ENCODE results near the gene TPM2. TPM values are rescaled to one million over a fixed set of nuclear protein-coding genes. Genes with fewer than 3 reads are reported as not detected.

The TPM2 gene
- 119 and 221 TPM in 2 replicates for total RNA-seq

GRCh38 chr9:35689542-35690293, at the start of gene TPM2:
Gene TPM2, minus strand, starts transcription at chr9:35689925. Its CDS starts 108 bp downstream, at chr9:35689817.
- no peak for DNase-seq (ENCODE audit: low read depth, low spot score)

- no peak for DNase-seq (ENCODE audit: low read depth, low spot score)
These were observed 49.2 kb upstream of the TPM2 start for GRCh38 chr9:35738924-35739323.

GRCh38 chr9:35738186-35738585, 48.5 kb upstream of the TPM2 start:
- DNase-seq (ENCODE audit: low read depth, low spot score) = no peak

- DNase-seq (ENCODE audit: low read depth, low spot score) = no peak
These were observed 47.4 kb upstream of the TPM2 start for GRCh38 chr9:35737143-35737542.

GRCh38 chr9:35736201-35736633, 46.5 kb upstream of the TPM2 start:
- no peak for DNase-seq (ENCODE audit: low read depth, low spot score)

GRCh38 chr9:35734096-35734495, 44.4 kb upstream of the TPM2 start:
- DNase-seq (ENCODE audit: low read depth, low spot score) = no peak

DNA sequence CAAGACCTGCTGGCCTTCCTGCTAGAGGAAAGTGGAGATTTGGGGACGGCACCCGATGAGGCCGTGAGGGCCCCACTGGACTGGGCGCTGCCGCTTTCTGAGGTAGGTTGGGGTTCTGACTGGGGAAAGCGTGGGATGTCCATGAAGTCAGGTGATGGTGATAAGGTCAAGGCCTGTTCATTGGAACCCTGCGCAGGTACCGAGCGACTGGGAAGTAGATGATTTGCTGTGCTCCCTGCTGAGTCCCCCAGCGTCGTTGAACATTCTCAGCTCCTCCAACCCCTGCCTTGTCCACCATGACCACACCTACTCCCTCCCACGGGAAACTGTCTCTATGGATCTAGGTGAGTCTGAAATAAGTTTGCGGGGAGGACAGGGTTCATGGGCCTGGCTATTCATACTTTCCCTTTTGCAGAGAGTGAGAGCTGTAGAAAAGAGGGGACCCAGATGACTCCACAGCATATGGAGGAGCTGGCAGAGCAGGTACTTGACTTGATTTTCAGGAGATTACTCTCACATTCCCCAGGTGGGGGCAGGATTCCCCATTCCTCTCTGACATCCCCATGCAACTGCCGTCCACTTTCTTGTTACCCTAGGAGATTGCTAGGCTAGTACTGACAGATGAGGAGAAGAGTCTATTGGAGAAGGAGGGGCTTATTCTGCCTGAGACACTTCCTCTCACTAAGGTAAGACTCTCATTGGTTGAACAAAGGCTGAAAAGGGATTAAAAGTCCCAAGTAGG, 43.2 kb upstream of the TPM2 start:
- DNase-seq (ENCODE audit: low read depth, low spot score) = no peak

- DNase-seq (ENCODE audit: low read depth, low spot score) = peak; percentile 98
These were observed 42.6 kb upstream of the TPM2 start, which contains the start of the genes CREB3 and TLN1 for GRCh38 chr9:35732185-35732799. Gene CREB3, plus strand, starts transcription at chr9:35732666. Its CDS starts 107 bp downstream, at chr9:35732773. Gene TLN1, minus strand, starts transcription at chr9:35732195. Its CDS starts 6,501 bp downstream, at chr9:35725694.

DNA sequence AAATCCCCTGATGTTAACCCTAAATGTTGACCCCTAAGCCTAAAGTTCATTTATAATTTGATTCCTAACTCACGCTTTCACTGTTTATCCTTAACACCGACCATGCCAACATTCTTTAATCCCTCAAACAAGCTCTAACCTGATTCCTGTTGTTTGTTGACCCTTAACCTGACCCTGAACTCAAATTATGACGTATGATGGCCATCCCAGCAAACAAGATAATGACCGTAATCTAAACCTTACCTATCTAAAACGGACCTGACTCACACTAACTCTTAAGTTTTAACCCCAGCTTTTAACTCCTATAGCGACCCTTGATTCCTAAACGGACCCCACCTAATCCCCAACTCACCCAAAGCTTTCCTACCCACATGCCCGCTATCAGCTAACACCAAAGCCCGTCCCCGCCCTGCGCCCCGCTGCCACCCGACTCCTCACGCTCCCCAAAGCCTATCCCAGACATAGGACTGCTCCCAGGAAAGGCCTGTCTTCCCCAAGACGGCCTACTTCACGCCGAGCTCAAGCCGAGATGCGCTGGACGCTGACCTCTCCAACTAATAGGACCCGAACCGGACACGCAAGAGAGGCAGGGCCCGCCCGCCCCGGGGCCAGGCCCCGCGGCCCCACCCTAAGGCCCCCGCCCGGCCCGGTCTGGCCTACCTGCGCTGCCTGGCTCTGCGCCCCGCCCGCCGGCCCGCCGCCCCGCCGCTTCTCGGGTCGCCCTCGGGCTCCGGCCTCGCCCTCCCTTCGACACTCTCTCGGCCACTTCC, 41.9 kb upstream of the TPM2 start:
- no peak for DNase-seq (ENCODE audit: low read depth, low spot score)

DNA sequence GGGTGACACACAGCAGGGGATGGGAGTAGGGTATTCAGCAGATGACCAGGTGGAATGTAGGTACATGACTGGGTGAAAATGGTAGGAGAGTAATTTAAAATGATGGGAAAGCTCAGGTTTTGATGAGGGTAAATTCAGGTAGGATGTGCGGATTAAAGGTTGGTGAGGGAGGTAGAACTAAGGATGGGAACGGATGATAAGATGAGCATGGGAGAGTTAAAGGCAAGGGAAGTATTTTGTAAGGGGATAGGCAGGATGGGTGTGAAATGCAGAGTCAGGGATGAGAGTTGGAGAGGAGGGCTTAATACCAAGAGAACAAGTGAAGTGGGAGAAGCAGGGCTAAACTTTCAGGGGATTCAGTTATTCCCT, 40.7 kb upstream of the TPM2 start:
- no peak for DNase-seq (ENCODE audit: low read depth, low spot score)

DNA sequence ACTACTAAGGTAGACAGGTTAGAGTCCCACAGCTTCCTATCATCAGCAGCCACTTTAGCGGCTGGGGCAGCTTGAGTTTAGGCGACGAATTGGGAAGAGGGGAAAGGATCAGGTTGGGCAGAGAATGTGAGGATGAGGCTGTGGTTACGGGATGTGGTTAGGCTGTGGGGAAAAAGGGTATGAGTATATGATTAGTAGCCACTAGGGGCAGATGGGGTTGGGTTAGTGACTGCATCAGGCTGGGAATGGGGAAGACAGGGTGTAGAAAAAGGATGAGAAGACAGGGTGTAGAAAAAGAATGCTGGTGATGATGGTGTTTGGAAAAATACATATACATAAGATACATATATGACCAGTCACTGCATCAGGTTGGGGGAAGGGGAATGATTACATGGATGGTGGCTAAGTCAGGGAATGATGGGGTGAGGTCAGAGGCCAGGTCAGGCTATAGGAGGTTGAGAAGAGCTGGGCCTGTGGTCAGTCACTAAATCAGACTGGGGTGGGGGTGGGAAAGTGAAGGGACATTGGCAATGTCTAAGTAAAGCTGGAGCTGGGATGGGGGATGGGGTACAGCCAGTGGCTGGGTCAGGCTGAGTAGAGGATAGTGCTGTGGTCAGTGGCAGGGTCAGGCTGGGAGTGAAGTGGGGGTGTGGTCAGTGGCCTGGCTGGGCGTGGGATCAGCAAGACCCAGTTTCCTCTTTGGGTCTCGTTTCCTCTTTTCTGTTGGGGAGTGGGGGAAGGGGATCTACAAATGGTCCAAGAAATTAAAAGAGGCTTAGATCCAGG, 40.2 kb upstream of the TPM2 start:
- no peak for DNase-seq (ENCODE audit: low read depth, low spot score)

DNA sequence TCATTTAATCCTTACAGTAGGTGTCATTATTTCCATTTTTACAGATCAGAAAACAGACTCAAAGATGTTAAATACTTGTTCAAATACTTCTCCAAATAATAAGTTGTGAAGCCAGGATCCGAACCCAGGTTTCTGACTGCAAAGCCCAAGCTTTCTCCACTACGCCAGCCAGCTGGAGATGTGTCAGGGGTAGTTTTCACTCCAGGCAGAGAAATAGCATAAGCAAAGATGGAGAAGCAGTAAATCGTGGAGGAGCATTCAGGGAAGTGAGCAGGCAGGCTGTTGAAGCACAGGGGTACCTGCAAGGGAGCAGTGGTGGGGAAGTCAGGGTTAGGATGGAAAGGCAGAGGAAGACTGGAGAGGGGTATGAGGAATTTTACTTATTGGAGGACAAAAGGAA, 39.4 kb upstream of the TPM2 start:
- DNase-seq (ENCODE audit: low read depth, low spot score) = no peak

DNA sequence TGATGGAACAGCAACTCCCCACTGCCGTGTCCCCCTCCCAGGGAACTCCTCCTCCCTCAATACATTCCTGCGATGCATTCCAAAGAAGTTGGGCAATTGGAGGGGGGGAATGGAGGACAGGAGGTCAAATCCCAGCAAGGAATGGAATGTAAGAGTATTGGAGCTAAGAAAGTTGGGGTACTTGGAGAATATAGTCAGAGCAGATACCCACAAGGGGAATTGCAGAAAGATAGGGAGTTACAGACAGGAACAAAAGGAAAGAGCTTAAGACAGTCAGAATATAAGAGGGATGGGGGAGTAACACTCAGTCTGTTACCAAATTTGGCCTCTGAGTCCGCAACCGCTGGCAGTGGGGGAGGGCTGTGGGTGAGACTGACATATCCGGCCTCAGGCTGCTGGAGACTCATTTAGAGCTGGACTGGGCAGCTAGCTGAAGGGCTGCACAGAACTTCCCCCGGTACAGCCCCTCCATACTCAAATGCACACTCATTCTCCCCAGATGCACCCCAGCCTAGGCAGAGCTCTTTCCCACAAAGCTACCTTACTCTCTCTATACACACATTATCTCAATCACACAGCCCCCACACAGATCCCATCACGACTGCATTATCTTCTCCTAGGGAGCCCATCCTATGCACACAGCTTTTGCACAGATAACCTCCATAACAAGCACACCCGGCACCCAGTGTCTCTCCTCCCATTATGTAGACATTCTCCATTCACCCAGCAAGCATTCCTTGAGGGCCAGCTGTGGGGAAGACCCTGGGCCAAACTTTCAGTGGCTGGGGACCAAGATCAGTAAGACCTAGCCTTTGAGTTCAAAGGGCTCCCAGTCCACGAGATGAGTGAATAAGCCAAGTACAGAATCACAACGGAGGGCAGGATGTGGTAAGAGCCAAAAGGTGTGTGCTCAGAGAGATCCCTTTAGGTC, 38.6 kb upstream of the TPM2 start:
- DNase-seq (ENCODE audit: low read depth, low spot score) = peak; percentile 79

DNA sequence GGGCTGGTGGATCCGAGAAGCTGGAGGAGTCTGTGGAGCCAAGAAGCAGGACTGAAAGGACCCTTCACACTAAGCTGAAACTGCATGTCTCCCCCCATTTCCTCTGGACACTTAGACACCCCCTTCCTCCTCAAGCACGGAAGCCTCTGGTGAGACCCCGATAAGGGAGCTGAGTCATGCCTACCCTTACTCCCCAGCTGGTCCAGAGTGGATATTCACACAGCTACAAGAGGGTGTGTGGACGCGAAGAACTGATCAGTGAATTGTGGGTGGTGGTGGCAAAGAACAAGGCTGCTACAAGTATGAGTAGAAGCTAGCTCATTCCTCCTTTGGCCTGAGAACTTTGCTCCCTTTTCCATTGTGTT, 37.9 kb upstream of the TPM2 start:
- DNase-seq (ENCODE audit: low read depth, low spot score) = no peak

DNA sequence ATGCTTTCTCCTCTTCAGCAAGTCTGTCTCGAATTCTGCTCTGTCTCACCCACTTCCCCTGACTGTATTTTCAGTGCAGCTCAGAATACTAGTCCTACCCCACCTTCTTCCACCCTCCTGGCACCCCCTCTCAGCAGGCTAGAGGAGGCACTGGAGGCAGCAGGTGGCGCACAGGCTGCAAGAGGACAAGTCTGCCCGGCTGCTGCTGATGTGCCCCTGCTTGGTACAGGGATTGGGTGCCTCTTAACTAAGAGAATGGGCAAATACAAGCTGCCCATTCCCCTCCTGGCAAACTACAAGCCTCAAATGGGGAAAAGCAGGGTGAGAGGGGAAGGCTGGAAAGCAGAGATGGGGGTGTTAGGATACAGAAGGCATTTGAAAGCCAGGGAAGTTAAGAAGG, 37.2 kb upstream of the TPM2 start:
- DNase-seq (ENCODE audit: low read depth, low spot score) = no peak

DNA sequence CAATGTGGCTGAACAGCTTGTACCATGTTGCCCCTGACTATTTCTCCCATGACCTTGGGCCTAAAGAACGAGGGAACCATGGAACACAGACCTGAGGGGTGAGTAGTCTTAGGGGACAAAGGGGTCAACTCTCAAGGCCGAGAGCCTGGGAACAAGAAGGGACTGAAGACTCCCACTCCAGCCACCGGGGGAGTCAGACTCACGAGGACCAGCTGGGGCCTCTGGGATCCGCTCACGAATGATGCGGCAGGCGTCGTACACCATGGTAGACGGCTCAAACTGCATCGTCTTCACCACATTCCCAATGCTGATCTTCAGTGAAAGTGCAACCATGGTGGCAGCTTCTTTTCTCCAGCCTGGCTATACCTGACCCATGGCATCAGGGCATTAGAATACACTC, 35.6 kb upstream of the TPM2 start:
- no peak for DNase-seq (ENCODE audit: low read depth, low spot score)

DNA sequence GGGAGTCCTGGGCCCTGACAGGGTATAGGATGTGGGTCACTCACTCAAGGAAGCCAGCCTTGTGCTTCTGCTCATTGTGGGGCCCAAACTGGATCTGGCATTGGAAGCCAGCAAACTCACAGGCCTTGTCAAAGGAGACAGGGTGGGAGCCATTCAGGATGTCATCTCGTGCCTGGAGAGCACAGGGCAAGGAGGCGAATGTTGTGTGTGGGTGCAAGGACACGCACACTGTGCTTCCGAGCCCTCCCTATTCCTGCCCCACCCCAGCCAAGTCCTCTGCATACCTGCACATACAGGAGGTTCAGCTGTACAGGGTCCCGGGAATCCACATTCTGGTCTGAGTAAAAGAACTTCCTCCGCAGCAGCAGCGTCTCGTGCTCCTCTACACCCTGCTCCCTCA, 34.2 kb upstream of the TPM2 start:
- DNase-seq (ENCODE audit: low read depth, low spot score) = no peak

DNA sequence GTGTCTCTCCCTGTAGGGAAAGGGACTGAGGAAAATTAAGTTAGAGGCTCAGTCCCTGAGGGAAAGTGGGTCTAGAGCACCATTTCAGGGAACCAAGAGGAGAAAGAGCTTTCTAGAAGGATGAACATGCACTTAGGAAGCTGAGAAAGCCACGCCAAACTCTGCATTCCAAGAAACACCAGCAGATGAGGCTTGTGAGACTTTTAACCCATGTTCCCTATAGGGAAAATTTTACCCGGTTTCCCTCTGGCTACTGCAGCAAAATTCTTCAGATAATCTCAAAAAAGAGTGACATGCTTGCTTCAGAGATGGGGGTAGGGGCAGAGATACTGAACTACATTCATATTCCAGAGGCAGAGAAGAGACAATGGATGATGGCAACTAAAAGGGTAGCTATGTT, 33.7 kb upstream of the TPM2 start:
- DNase-seq (ENCODE audit: low read depth, low spot score) = no peak

DNA sequence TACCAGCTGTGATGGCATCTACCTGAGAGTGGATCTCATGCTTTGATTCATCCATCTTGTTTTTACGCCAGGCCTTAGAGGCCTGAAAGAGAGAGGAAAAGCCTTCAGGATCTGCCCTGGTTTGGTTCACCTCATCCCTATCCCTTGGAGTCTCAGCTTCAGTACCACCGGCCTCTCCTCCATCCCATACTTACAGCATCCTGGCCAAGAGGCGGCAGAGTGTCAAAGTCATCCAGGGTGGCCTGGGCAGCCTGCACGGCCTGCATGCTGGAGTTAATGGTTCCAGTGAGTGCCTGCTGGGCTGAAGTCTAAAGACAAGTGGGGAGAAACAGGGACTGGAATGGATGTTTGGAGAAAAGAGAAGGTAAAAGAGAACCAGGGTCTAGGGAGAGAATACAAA, 29.8 kb upstream of the TPM2 start:
- DNase-seq (ENCODE audit: low read depth, low spot score) = no peak

Measured in pulmonary artery endothelial cell (primary cell).